ENCODE results near the gene UBE2L6. TPM values are rescaled to one million over a fixed set of nuclear protein-coding genes. Genes with fewer than 3 reads are reported as not detected.
A peak's percentile ranks its signal among the peaks of the same experiment; 100 is the strongest.

Gene UBE2L6
- total and polyA plus RNA-seq, 12 donors: 9.7 to 156 (median 17.7) TPM

GRCh38 chr11:57584341-57584740, 16.9 kb upstream of the UBE2L6 start:
- Histone ChIP-seq H3K27ac (no peak overlapping the region), H3K27me3 (peaks cover 0 to 4% (median 0%) of the 10 kb centered on the region in 7 donors), H3K9me3 (no peaks in the 10 kb centered on the region), H3K4me3 (no peak overlapping the region), H3K36me3 (no peaks in the 10 kb centered on the region), H3K4me1 (no peaks in the 10 kb centered on the region)
- no peak for ATAC-seq
- TF ChIP-seq CTCF (IDR thresholded peaks at IDR 0.05): no peak
- intact Hi-C loops (cut with DNase I): no loop called here
- WGBS, 2 donors: 68 to 71% methylated on average over 9 of the region's 9 CpGs
- no peak for DNase-seq

GRCh38 chr11:57574061-57574460, 6.6 kb upstream of the UBE2L6 start:
- DNase-seq (no peak), ATAC-seq (no peak)
- Histone ChIP-seq H3K36me3 (no peaks in the 10 kb centered on the region), H3K27ac (no peak overlapping the region), H3K9me3 (no peaks in the 10 kb centered on the region), H3K27me3 (peaks cover 0 to 13% (median 0%) of the 10 kb centered on the region in 7 donors), H3K4me3 (no peak overlapping the region), H3K4me1 (peaks cover 0 to 10% (median 0%) of the 10 kb centered on the region in 9 donors)
- intact Hi-C loops (cut with DNase I): no loop called here
- WGBS, 2 donors: 46 to 57% methylated on average over 4 of the region's 4 CpGs
- TF ChIP-seq CTCF (IDR thresholded peaks at IDR 0.05): no peak

- WGBS, 2 donors: 66 to 68% methylated on average over 2 of the region's 2 CpGs
- no peak overlapping the region for H3K27ac ChIP-seq
- no peak for TF ChIP-seq CTCF (IDR thresholded peaks at IDR 0.05)
- H3K4me1 ChIP-seq: peaks cover 0 to 24% (median 5%) of the 10 kb centered on the region in 9 donors
- no peak overlapping the region for H3K4me3 ChIP-seq
- H3K36me3 ChIP-seq: no peaks in the 10 kb centered on the region
- ATAC-seq (no peak), DNase-seq (no peak)
- peaks cover 0 to 13% (median 0%) of the 10 kb centered on the region in 7 donors for H3K27me3 ChIP-seq
- intact Hi-C loops (cut with DNase I): loop anchor here in 1 of 10 donors (2.0 kb wide), 1 partner anchor 69 kb away; no protein-coding TSS in a partner anchor
- no peaks in the 10 kb centered on the region for H3K9me3 ChIP-seq
These were observed 4.1 kb upstream of the UBE2L6 start for GRCh38 chr11:57571606-57572005.

GRCh38 chr11:57568330-57568766, 876 bp upstream of the UBE2L6 start:
- Histone ChIP-seq H3K9me3 (no peaks in the 10 kb centered on the region), H3K4me1 (peaks cover 0 to 47% (median 12%) of the 10 kb centered on the region in 9 donors), H3K36me3 (peaks cover 0 to 12% (median 0%) of the 10 kb centered on the region in 9 donors), H3K27me3 (no peaks in the 10 kb centered on the region), H3K27ac (peak overlapping the region in 9 of 10 donors; percentile 51 to 94 (median 85)), H3K4me3 (peak overlapping the region; percentile 23 to 90 (median 80))
- DNase-seq: peak; percentile 85 to 87
- peak in 6 of 8 donors; percentile 3 to 15 (median 6) for ATAC-seq
- peak in 5 of 9 donors; percentile 85 to 91 (median 87) for TF ChIP-seq CTCF (IDR thresholded peaks at IDR 0.05)
- intact Hi-C loops (cut with DNase I): loop anchor here in 9 of 10 donors (2.0 to 5.0 kb wide), 9 partner anchors 28 to 944 kb away; partner anchors contain the start of gene SERPING1 (in 1 of the 9)
- 29 to 35% methylated on average over 6 of the region's 6 CpGs for WGBS, 2 donors

Measured in heart right ventricle (tissue), 16 donors.